NCI-H1417 treated with DMSO at 0.1 percent for 48 hours (cell line): Measurements from ENCODE around the gene TCF4.

Source experiments
- DNase-seq: peaks from one replicate; lab custom pipeline; 2025; lab: John Stamatoyannopoulos, UW

TCF4 gene

DNA sequence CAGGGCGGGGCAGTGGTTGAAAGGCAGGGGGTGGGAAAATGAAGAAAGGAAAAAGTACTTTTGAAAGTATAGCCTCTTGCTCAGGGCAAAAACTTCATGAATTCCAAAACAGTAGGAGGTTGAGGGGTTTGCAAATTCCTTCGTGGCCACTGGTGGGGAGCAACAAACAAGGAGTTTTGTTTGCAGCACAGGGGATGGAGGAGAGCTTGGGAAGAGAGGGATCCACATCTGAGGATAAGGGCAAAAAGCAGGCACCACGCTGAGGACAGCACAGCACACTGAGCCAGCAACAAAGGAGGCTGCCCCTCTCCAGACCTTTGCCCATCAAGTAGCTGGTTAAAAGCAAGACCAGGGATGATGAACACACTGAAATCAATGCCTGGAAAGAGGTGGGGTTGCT, 148.9 kb downstream of the TCF4 start:
- no peak for DNase-seq

DNA sequence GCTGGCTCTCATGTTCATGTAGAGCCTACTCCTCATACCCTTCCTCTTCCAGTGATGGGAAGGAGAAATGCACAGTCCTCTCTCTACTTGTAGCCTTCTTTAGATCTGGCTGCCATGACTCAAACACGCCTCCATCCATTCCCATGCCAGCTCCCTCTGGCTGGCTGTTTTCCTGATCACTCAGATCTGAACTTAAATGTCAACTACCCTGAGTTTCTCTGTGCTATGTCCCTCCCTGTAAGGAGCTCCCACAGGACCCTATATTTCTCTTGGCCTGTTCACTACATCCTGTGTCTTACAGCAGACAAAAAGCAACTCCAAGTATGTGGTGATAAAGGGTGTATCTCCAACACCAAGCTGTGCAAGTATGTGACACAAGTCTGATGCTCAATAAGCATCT, 152.4 kb downstream of the TCF4 start:
- no peak for DNase-seq

DNA sequence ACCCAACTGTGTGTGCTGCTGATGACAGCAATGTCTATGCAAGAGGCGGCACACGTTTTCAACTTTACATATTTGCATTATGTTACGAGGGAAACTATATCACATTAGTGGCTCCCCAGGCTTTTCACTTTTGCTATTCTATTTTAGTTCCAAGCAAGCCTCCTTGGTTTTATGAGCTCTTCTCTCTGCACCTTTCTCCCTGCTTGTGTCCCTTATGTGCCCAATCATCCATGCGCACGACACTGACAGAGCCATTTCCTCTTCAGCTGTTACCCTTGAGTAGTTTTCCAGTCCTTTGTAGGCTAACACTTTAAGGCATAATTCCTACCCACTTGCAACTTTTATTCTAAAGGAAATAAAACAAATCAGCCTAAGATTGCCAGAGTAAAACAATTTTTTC, 154.3 kb downstream of the TCF4 start:
- DNase-seq: no peak

DNA sequence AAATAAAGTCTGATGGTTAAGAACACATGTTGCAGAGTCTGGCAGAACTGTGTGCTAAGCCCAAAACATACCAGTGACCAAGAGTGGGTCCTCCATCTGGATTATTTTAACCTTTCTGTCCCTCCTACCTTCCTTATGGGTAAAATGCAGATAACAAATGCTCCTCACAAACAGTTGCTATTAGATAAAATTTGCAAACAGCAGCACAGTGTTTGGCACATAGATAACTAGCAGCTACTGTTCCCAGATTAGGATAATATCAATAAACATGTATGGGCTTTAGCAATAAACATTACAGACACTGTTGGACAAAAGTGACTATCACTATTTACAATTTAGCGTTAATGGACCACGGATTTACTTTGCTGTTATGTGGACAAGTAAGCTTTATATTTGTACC, 154.9 kb downstream of the TCF4 start:
- DNase-seq: no peak

DNA sequence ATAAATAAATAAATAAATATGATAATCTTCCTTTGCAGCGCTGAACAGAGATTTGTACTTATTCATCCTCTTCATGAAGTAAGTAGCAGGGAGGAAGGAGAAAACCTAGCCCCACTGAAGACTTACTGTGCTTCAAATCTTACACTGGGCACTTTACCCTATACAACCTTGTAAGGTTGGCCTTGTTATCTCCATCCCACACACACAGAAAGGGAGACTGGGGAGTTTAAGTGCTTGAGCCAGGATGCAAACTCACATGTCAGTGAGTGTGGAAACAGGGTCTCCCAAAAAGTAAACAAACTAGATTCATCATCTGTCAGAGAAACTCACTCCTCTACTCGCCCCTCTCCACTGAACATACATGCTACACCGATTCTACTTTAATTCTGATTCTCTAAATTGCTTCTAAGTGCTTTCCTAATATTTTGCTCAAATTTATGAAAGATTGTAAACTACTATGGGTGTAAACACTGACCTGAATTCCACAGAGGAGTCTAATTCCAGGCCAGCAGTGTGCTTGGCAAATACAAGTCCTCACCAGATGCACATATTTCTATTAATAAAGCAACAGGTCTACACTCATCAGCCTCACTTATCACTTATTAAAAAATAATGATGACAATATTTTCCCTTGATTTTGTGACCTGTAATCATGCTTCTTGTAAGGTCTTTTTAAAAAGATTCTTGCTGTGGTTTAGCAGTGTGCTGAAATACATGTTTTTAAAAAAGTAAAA, 155.5 kb downstream of the TCF4 start:
- DNase-seq: no peak

DNA sequence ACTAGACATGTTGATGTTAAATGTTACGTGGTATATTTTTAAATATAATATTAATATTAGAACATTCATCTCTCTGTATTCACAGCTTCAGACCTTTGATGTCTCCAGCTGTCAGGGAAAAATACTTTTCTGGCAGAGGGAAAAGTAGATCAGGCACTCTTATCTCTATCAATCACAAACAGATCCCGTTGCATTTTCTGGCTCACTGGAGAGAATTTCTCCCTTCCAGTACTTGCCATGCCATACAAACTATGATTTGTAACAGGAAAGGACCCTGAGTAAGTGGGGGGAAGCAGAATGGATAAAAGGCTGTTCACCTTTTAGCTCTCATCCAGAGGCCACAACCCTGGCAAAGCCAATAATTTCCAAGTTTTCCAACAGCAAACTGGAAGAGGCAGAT, 158.0 kb downstream of the TCF4 start:
- DNase-seq: no peak

DNA sequence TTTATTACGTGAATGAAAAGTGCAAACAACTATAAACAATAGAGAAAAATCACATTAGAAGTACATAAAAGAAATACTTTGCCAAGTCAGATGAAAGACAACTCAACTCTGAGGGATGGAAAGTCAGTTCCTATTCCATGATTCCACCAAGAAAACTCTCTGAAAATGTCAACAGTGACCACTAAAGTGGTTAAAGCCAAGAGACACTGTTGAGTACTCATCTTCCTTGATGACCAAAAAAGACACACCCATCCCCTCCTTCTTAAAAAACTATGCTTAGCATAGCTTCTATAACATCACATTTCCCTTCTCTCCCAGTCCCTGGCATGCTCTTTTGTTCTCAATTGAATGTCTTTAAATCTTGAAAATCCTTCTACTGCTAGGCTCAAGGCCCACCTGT, 160.0 kb downstream of the TCF4 start:
- no peak for DNase-seq

DNA sequence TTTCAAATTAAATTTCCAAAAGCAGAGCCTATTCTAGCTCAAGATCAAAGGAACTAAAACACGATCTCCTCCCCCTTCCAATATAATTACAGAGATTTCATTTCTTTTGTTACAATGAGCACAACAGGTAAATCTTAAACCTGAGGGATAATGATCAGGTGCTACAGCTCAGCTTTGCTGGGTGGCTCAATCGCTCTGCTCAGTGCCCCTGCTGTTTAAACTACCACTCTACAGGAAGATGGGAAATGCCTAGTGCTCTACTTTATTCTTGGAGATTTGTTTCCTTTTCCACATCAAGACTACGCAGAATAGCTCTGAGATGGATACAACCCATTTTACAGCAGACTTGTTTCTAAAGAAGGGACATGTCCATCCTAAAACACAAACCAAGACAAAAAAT, 162.3 kb downstream of the TCF4 start:
- peak; percentile 67 for DNase-seq

DNA sequence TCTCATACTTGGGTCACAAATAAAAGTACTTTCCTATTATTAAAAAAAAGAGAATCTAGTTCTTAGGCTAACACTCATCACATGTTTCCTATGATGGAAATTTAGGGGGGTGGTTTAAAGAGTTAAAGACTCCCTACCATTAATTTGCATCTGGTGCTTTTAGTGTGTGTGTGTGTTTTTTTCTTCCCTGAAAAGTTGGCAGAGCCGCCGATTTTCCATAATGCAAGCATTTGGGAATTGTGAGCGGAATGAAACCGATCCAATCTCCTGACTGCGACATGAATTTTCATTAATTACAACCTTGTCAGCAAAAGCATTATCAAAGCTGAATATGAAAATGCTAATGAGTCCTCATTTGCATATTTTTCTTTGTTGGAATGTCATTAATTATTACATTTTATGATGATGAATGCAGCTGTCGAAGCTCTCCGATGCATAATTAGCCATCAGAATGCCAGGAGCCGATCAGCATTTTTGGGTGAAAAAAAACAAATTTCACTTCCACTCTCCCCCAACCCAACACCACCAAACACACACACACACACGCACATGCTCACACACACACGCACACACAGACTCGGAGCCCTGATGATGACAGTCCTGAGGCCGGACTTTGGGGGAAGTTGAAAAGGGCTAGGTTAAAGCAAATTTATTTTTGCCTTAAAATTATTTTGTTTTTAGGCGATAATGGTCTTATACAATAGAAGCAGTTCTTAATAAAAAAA, 165.4 kb downstream of the TCF4 start:
- DNase-seq: no peak

DNA sequence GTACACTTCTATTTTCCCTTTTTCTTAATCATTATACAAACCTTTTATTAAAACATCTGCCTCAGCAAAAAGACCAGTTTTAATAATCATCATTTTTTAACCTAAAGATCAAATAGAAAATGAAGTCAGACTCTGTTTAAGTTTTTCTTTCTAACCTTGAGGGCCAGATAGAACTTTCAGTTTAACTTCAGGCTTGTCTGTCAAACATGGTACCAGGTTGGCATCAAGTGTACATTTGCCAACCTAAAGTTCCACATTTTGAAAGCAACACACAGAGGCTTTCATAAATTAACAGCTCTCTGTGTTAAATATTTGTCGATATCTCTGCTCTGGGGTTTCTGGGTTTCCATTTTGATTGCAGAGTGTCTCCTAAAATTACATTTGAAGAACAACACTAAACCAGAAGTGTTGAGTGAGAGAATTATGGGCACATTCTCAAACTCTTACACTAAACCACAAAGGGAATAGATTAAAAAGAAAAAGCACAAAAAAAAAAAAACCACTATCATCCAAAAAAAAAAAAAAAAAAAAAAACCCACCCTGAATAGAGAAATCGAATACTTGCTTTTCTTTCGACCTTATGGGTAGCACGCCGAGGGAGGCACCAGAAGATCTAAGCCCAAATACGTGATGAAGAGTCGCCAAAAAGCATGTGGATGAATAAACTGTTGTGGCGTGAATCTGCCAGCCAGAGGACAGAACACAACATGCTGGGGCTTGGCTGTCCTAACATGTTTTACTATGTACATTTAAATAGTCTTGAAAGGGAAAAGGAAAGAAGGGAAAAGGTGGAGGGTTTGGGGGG, 166.2 kb downstream of the TCF4 start:
- no peak for DNase-seq

DNA sequence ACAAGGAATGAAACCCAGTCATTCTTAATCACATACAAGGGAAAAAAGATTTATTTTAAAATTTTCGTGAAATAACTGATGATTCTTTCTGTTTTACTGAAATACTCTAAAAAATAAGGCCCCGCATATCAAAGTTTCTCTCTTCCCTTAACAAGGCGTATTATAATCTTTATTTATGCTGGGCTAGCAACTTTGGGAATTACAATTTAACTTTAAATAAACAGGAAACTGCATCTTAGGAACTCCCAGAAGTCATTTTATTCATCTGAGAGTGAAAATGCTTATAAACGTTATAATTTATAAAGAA, 166.7 kb downstream of the TCF4 start:
- DNase-seq: no peak

DNA sequence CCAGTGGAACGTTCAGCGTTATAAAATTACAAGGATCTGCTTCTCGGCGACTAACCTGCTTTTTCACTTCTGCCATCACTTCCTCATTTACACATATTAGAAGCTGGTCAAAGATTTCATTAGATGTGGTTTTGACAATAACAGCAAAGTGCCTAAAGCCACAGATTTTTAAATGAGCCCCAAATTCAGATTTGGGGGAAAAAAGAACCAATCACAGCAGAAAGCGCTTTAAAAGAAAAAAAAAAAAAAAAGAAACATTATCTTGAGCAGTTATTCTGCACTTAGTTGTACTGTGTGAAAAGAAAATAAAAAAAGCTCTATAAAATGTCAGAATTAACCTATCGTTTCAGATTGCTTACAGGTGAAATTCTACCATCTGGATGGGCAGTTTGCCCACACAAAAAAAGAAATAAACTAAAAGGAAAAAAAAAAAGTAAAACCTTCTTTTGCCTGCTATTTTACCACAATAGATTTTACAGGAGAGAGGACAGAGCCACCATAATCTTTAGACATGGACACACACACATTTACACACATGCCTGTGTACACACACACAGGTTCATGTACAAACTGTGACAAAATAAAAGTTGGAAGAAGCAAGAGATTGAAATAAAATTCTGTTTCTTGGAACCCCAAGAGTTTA, 167.2 kb downstream of the TCF4 start:
- DNase-seq: no peak

DNA sequence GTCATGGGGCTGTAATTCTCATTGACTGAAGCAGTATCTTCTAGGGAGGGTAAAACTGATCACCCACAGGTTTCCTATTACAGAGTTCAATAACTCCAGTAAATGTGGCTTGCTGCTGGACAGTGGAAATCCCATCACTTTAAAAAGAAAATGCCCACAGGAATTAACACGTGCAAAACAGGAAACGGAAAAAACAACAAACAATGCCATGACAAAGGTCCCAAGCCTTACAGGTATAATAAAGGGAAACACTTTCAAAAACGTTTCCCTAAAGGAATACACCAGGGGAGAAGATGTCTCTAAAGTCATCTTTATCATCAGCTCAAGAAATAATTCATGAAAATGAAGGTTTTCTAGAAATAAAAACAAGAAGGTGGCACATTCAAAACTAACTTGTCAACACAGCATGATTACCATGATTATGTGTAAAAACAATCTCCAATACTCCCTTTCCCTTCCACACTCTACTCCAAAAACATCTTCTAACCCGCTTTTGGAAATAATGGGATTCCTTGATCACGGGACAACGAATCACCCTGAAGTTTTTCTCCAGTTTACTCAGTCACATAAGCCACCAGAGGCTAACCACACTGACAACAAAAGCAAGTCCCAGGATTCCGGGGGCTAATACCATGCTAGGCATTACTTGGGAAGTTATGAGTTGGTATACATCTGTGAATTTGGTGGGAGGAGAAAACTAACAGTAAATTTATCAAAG, 167.9 kb downstream of the TCF4 start:
- DNase-seq: no peak

DNA sequence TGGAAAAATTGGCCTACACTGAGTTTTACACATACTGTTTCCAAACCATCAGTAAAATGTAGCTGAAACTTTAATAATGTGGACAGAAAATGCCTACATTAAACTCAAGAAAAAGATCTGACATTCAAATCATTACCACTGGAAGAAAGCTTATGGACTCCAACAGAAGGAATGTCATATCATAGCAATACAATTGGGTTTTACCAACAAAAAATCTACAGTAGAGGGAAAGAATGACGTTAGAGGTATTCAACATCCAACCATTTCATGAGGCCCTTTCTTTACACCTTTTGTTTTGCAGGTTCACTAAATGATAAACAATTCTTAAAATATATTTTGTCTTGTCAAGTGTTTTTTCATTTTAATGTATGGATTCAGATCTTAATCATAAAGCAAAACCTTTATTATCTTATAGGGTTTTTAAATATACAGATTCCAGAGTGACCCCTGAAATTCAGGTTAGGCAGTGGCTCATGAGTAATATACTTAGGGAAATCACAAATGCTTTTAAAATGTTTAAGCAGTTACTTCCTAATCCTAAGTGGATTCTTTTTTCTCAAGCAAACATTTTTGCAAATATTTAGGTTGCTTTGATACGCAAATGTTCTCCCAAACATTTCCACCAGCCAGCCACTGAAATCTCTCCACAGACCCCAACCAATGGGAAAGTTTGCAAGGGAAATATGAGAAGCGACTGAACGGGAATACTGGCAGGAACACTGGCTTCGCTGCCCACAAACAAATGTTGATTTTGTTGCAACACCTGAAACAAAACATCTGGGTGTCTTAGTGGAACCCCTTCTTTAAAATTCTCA, 168.7 kb downstream of the TCF4 start:
- DNase-seq: no peak

DNA sequence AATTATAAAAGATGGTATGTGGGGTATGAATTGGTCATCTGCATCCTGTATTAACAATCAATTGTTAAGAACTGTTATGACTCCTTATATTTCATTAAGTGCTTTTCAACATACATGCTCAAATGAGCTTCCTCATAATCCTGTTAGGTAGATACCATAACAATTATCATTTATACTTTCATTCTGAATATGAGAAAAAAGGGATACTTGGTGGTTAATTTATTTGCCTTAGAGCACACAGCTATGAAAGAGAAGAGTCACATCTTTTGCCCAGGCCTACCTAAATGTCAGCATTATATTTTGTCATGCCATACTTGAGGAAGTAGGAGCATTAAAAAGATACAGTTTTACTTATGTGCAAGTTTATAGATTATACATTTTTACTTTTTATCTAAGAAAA, 169.6 kb downstream of the TCF4 start:
- no peak for DNase-seq

DNA sequence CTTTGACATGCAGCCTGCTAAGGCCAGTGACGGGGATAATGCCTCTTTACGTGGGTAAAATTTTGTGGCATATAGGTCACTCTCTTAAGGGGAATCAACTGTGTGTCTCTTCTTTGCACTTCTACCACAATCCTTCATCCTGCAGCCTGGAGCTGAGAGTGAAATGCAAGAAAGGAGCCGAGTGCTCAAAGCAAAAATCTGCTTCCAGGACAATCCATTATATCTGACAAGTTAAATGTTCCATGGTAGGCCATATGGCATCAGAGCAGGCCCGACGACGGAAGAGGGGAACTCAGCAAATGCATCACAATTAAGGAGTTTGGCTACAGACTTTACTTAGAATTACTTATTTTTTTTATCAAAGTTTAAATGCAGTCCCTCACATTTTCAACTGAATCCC, 171.2 kb downstream of the TCF4 start:
- DNase-seq: no peak

DNA sequence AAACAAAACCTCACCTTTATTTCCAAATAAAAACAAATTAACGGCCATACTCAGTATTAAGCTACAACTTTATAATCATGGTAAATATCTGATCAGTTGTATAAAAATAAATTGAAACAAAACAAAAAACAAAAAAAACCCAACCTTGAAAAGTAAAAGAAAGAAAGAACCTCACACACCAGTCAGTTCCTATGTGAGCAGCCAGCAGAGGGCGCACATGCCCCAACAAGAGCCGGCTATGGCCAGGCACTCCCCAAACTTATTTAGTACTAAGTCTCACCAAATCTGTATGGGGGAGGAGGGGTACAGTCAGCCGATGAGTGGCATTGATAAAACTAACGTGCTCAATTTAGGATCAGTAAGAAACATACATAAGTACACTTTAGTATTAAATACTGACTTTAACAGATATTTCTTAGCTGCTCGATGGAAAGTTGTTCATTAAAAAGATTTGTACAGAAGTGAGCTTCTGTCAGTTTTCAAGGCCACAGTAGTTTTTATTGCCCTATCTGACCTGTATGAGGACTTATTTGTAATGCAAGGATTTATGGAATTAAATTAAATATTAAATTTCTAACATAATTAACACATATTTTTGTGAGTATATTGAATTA, 172.6 kb downstream of the TCF4 start:
- peak; percentile 70 for DNase-seq

DNA sequence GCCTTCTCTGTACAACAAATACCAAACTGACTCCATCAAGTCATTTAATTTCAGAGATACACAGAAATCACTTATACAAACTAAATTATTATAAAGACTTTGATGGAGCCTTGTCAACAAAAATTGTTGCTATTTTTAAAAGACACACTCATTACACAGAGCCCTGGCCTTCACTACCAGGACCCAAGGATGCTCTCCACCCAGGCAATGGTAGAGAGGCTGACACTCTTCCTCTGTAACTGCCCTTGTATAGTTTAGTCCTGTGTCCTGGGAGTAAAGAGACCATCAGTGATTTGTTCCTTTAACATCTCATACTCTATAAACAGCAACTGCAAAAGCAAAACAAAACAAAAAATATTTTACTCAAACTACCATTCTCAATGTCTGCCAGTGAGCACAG, 173.5 kb downstream of the TCF4 start:
- no peak for DNase-seq

DNA sequence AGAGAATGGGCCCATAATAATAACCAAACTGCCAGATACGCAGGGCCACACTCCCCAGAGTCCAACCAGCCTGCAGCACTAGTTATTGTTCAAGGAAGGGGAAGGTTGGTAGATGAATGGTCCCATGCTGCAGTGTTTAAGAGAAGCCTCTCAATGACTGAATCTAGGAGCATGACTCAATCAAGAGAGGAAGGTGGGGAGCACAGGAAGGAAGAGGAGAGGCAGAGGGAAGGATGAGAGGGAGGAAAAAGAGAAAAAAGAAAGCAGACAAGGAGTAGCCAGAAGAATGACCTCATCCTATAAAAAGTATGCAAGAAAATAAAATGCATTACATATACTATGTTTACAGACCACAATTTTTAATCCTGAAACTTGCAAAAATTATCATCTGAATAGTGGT, 174.5 kb downstream of the TCF4 start:
- no peak for DNase-seq

DNA sequence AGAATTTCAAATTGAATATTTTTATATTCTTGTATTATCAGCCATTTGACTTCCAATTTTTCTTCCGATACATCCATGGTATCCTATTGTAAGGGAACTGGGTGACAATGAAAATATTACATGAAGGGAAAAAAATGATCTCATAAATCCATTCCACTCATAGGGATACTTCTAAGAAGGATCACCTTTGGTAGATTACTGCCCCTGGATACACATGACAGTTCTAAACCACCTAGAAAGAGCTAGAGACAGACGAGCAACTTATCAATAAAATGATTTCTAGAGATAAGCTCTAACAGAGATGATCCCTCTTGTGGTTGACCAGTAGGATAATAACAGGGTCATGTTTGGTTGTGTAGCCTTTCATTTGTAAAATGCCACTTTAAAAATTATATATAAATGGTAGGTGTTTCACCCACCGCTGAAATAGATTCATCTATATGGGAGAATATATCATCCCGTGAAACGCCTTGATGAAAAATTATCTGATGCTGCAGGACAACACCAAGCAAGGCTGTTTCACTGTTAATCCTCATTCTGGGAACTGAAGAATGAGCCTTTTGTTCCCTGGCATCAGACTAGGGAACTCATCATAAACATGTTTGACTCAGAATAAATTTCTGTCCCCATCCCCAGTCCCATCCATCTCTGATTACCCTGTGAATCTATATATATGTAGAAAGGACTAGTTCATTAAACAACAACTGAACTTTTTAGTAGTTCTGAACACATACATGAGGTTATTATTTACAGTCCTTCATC, 180.0 kb downstream of the TCF4 start:
- no peak for DNase-seq
